ENCODE data around the gene TTC32.

The TTC32 gene

DNA sequence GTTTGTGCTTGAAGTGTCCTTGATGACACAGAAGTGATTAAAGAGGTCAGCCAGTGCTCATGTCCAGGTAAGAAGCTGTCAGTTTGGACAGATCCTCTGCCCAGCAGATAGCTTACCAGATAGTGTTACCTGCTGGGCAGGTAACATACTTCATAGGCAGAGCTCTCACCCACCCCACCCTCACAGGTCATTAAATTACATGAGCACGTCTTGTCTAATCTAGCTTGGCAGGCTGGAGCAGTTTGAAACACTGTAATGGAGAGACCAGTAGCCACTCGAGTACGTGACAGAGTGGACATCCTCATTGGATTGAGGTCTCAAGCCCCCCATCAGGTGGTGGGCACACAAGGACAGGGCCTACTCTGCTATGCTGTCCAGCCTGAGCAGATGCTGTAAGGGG, 27.1 kb downstream of the TTC32 start:
- no peak for FAIRE-seq

DNA sequence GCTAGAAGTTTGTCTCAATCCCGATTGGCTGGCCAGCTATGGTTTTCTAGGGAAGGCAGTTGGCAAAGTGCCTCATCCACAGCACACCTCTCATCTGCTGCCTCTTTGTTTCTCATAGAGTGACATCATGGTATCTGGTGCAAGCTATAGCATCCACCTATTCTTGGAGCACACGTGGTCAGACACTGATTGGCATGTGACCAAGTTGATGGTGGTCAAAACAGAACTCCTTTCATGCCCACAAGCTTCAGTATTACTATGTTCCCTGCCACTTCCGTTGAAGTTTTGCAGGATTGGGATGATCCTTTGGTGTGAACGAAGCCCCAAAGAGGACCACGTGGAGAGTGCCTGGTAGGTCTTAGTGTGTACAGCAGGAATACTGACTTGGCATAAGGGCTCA, 28.8 kb downstream of the TTC32 start:
- no peak for FAIRE-seq

DNA sequence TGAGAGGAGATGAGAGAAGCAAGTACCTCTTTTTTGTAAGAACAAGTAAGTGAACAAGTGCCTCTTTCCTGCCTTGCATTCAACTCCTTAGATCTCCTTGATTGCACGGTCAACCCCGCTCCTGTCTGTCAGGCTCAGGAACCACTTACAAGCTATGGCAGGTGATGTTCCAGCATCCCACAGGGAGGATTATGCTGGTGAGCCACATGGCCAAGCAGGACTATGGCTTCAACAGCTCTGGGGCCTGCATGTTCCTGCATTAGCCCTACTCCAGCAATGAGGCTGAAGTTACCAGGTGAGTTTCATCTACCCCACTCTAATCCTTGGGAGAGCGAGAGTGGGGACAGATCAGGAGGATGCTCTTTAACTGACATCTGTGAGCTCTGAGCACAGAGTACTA, 29.5 kb downstream of the TTC32 start:
- no peak for FAIRE-seq

DNA sequence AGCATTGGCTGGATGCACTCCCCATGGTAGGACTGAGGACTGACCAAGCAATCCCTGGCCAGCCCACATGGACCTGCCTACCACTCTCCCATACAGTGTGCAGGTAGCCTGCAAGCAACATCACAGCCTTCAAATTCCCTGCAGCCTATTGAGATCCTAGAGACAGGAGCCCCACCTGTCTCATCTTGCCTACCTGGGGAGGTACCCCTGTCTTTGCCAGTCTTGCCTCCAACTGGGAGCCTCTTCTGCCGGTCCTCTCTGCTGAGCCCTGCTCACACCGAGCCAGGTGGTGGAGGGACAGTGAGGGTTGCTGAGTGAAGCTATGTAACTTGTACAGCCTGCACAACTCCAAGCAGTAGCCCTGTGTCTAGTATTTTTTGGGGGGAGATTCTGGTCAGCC, 29.9 kb downstream of the TTC32 start:
- FAIRE-seq: no peak

DNA sequence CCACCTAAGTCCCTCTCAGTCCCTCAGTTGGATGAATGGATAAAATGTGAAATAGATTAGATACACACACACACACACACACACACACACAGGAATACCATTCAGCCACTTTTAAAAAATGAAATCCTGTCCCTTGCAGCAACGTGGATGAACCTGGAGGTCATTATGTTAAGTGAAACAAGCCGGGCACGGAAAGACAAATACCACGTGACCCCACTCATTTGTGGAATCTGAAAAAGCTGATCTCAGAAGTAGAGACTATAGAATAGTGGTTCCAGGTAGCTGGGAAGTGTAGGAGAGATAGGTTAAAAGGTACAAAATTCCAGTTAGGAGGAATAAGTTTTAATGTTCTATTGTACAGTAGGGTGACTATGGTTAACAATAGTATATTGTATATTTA, 31.0 kb downstream of the TTC32 start:
- no peak for FAIRE-seq

DNA sequence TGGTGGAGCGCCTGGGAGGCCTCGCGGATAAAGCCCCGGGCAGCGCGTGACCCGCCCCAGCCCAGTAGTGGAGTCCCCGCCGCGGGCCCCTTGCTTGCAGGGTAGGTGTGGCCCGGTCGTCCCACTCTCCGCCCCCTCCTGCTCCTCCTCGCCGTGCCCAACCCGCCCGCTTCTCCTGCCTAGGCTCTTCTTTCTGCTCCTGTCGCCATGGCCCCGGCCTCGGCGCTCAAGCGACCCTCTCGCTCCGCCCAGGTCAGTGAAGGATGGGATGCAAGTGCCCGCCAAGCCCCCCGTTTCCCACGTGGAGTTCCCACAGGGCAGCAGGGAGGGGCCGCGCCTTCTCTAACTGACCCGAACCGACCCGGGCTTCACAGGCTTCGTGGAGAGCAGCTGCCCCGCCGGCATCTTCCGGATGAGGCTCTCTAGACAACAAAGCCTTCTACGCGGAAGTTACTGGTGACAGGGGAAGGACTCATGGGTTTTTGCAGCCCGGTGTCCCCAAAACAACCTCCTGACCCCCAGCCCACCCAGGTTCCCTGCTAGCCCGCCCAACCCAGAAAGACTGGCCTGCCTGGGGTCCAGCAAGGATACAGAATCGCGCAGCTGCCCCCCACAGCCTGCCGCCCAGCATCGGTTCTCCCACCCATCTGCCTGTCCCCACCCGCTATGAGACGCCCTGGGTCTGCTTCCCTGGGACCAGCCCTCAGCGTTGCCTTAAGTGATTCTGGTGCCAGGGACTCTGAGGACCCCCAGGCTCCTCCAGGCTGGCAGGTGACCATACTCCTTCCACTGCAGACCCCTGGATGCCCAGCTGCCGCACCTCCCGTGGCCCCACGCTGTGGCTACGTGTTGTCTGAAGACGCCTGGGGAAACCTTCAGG, 32.8 kb downstream of the TTC32 start:
- FAIRE-seq: no peak

DNA sequence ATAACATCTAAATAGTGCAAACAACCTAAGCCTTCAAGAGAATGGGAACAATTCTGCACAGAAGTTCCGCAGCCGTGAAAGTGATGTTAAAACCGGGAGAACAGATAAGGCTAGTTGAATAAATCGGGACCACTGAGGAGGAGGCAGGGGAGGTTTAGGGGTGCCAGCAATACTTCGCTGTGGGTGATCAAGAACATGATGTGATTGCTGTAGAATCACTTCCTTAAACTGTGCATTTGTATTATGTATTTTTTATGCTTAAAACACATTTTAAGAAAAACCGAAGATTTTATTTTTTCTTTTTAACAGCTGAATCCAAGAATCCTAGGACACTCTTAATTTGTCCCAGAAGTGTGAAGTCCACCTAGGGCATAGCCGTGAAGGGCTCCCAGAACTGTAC, 33.6 kb downstream of the TTC32 start:
- FAIRE-seq: no peak

DNA sequence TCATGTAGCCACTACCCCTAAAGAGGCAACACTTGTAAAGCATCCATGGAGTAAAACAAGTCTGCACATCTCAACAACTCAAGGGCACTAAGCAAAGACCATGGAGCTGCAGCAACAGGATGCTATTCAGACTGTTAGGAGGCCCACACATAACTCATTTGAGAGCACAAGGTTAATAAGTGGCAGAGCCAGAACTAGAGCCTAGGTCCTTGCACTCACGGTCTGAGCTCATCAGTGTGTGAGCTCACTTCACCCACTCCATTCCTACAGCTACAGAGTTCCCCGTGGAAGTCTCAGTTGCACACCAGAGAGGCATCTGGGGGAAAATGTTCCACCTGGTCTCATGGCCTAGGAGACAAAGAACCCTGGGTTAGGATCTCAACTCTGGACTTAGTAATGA, 35.0 kb downstream of the TTC32 start:
- no peak for FAIRE-seq

DNA sequence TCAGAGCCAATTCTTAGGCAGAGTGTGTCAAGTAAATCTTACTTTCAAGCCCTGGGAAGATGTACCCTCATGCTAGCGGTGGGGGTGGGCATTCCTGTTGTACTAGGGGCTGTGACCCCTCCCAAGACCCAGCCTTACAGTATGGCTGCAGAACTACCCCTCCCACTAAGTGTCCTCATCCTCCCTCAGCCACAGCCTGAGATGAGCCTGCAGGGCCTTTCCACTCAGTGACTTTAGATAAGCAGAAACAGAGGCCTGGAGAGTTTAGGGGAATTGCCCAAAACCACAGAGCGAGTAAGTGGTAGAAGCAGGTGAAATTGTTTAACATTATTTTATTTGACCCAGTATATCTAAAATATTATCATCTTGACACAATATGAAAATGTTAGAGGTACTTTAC, 36.6 kb downstream of the TTC32 start:
- FAIRE-seq: no peak

DNA sequence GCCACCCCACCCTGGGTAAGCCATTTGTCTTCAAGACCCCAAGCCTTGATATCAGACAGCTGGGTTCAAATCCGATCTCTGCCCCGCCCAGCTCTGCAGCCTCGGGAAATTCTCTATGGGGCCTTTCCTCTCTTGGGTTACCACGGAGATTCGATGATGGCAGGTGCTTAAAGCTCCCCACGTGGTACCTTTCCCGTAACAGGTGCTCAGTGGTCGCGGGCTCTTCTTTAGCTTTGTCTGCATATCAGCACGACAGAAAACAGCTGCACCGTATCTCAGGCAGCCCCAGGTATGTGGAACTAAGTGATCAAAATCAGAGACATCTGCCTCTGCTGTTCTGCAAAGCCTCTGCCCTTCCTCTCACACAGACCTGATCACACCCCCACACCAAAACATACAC, 37.4 kb downstream of the TTC32 start:
- no peak for FAIRE-seq

DNA sequence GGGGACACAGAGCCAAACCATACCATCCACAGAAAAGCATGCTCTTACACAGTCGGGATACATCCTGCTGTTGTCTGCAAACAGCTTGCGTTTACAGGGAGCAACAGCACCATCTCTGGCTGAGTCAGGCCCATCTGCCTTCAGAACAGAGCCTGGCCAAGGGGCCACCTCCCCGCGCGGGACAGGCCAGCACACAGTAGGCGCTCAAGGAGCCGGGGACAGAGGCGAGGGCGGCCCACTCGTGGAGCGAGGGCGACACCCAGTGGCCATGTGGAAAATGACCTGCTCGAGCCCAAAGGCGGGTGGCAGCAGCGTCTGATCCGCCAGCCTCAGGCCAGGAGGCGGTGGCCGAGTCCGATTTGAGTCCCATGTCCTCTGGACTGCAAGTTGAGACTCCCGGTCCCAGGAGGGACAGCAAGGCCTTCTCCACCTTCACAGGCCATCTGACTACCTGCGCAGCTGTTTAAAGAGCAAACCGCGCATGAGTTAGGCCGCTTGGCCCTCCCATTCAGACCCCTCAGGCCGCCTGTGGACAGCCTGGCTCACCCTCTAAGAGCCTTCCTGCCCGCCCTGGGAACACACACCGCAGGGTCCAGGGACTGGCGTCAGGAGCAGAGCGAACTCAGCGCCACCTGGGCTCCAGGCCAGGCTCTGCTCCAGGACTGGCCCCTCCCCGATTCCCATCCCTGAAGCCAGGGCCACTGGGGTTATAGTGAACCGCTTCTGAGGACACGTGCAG, 38.3 kb downstream of the TTC32 start:
- no peak for FAIRE-seq

DNA sequence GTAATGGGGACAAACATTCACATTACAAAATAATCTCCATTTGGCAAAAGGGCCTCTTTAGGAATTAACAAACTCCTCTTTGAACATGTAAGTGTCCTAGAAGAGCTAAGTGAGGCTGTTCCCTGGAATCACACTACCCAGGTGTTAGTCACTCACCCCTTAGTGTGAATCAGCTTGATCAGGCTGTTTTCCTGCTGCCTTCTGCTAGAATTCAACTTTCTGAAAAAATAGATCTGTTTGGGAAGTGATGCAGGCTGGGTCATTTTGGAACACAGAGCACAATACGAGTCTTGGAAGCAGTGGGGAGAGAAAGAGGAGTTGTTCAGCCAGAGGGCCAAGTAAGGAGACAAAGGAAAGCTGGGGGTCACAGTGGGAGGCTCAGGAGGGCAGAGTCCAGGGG, 40.0 kb downstream of the TTC32 start:
- no peak for FAIRE-seq

DNA sequence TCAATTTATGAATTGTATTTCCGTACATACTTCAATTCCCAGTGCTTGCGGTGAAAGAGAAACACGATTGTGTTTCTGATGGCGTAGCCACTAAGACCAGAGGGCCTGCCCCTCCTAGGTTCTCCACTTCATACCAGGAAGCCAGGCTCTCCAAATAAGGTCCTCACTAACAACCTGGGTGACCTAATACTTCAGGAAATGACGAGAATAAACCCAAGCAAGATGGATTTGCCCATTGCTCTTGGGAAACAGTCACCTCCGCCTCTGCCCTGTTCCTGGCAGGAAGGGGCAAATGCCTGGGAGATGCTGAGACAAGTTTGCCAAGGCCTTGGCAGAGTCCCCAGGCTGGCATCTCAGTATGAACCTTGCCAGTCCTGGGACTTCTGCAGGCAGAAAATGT, 41.8 kb downstream of the TTC32 start:
- no peak for FAIRE-seq

DNA sequence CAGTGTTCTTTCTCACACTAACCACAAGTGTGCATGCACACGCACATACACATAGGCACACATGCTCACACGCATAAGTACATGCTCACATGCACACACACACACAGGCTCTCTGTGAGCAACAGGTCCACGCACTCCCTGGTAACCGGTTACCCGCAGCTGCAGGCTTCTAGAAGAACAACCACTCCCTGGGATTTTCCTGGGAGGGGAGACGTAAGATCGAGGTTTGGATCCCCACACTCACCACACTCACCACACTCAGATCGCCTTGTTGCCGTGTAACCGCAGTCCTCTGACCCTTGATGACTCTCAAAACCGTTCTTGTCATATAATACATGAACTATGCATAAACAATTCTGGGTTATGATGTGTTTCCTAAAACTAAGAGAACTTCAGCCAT, 42.2 kb downstream of the TTC32 start:
- FAIRE-seq: no peak

DNA sequence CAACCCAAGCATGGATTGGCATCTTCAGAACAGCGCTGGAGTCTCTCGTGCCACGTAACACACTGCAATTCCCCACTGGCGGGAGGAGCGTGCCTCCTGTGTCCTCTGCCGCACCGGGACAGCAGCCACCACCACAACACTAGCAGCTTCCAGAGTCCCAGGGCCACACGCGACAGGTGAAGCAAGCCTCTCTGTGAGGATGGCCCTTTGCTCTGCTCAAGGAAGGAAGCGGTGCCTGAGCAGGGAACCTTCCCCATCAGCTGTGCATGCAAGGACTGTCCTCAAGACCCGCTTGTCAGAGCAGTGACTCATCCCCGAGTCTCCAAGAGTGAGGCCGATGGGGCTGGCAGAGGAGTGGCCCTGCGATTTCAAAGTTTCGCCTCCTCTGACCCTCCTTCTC, 44.0 kb downstream of the TTC32 start:
- no peak for FAIRE-seq

DNA sequence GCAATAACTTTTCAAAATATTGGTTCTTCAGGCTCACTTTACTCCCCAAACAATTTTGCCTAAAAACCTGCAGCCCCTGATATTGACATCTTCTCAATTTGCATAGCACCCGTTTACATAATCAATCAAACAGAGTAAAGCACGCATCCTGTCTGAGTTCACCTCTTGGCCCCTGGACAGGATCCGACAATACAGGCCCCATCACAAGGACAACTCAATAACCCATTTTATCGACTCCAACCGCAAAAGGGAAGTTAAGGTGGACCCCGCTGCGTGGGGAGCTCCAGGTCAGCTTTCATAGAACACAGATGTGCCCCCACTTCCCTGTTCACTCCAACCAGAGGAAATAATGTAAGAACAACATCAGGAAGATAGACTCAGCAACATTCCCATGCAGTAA, 44.7 kb downstream of the TTC32 start:
- FAIRE-seq: no peak

DNA sequence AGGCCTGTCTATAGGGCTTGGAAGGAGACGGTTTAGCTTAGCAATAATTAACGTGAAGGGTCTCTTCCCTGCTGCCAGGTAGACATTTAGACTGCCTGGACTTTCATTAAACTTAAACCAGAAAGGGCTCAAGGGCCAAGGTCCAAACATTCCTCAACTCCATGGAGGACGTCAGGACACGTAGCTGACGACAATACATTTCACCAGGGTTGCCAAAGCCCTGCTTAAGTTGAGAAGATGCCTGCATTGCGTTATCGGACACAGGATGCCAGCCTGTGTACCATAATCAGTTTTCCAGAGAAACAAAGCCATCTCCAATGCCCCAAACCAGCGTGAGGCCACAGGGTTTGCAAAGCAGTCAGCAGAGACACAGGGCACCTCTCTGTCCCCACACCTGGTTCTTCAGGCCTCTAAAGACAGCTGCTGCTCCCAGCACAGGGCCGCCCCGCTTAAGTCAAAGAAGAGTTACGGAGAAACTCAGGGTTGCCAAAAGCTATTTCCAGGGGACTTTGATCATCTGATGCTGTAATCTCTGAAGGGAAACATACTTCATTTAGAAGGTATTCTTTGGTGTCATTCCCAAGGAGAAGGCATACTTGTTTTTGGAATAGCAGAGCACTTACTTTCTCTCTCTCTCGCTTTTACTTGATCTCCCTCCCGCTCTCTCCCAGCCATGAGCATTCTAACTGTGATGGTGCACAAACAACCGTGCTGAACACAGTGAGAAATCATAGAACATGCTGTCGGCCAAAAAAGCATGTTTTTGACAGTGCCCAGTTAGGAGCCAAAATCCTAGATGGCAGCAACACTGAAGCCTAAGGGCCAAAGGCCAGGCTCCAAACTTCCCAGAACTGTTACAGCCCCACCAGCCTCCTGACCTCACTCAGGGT, 46.0 kb downstream of the TTC32 start:
- no peak for FAIRE-seq

DNA sequence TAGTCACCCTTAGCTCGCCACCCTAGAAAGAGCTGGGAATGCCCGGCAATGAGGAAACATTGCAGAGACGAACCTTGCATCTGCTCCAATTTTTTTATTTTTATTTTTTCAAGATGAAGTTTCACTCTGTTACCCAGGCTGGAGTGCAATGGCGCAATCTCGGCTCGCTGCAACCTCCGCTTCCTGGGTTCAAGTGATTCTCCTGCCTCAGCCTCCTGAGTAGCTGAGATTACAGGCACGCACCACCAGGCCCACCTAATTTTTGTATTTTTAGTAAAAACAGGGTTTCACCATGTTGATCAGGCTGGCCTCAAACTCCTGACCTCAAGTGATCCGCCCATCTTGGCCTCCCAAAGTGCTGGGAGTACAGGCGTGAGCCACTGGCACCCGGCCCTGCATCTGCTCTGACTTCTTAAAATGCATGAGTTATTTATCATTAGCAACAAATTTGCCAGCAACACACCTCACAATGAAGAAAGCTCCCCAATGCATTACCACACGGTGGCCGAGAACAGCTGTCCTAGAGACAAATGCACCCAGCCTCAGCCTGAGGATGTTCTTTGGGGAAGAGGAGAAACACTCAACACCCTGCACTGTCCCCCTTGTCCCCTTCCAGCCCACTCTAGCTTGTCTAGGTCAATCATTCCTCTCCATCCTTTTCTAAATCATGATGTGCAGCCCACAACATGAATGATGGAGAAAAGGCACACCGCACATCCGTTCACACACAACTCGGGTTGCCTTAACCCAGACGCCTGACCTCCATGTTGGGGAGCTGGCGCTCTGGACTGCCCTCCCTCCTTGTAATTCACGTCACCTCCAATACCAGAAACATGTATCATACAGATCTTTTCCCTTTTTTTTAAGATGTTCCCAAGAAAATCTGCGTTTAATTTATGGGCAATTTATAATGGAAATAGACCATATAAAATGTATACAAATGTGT, 46.9 kb downstream of the TTC32 start:
- no peak for FAIRE-seq

DNA sequence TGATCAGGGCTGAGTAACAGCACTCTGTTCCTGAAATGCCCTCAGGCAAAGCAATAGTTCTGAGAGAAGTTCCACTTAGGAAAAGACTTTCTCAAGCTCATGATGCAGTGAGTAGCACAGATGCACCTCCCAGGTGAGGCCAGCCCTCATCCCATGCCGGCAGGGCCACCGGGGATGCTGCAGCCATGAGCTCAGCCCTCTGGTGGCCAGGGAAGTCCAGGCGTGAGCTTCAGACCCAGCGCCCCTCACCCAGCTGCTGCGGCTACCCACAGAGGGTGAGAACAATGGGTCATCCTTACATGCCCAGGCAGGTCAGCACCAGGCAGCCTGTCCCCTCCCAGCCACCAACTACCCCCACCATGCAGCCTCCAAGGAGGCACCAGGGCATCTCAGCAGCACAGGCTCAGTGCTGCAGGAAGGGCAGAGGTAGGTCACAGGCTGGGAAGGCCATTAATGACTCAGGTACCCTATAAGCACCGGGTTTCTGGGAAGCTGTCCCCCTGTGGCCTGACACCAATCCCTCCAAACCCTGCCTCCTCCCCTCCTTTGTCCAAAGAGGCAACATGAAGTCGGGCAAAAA, 50.6 kb downstream of the TTC32 start:
- no peak for FAIRE-seq

DNA sequence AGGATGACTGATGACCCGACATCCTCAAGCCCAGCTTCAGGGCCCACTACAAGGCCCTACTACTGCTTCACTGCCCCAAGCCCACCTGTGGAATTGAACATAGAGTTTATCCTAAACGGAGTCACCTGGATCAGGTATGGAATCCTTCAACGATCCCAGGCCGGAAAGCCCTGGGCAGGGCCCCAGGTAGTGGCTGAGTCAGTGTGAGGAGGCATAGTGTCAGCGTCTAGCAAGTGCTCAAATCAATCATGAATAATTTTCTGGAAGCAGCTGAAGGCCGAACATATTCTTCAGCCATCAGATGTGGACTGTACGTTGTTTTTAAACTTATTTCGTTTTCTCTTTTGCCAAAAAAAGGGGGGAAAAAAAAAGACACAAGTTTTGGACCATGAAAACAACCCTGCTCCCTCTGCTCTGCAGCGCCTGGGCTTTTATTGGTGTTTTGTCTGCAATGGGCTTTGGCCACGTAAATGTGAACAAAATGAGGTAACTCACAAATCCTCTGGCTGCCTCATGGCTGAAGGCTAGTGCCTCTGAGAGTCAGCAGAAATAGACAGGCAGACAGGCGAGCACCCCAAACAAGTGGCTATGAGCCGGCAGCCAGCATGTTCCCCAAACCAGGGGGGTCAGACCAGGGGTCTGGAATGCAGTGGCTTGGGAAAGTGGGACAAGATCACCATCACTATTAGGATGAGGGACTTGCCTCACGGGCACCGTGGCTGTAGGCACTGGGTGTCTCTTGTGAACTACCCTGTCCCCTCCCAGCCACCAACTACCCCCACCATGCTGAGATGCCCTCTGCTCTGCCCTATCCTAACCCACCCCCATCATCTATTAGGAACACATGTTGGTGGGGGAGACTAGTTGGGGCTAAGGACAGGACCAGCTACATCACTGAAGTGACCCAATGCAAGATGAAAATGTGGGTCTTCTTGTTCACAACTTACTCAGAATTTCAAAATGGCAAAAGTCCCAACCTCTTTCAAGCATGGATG, 51.4 kb downstream of the TTC32 start:
- FAIRE-seq: no peak
